ENCODE data around the gene PDE4D. TPM values are rescaled to one million over a fixed set of nuclear protein-coding genes. Genes with fewer than 3 reads are reported as not detected.

PDE4D gene
- total RNA-seq, 1 donor from 2014 or later, result 47.7 TPM

GRCh38 chr5:59500014-59500413, 393.5 kb downstream of the PDE4D start:
- H3K9me3 Mint-ChIP-seq, result no peaks in the 10 kb centered on the region
- intact Hi-C loops (cut with micrococcal nuclease), result no loop called here
- peaks cover 27% of the 10 kb centered on the region for H3K27me3 Mint-ChIP-seq
- DNase-seq, result no peak
- H3K36me3 Mint-ChIP-seq (ENCODE audit: low read depth), result no peaks in the 10 kb centered on the region
- no peaks in the 10 kb centered on the region for H3K4me1 Mint-ChIP-seq
- no peak overlapping the region for H3K4me3 Mint-ChIP-seq
- no peak overlapping the region for H3K27ac Mint-ChIP-seq

- no peak overlapping the region for H3K4me3 Mint-ChIP-seq
- intact Hi-C loops (cut with micrococcal nuclease), result loop anchor here (2.0 kb wide), 2 partner anchors 106 to 308 kb away; no protein-coding TSS in a partner anchor
- no peaks in the 10 kb centered on the region for H3K4me1 Mint-ChIP-seq
- H3K9me3 Mint-ChIP-seq, result no peaks in the 10 kb centered on the region
- peak overlapping the region; percentile 18 for H3K27ac Mint-ChIP-seq
- H3K27me3 Mint-ChIP-seq, result peaks cover 32% of the 10 kb centered on the region
- no peaks in the 10 kb centered on the region for H3K36me3 Mint-ChIP-seq (ENCODE audit: low read depth)
- DNase-seq, result no peak
These were observed 396.3 kb downstream of the PDE4D start for GRCh38 chr5:59497207-59497606.

DNA sequence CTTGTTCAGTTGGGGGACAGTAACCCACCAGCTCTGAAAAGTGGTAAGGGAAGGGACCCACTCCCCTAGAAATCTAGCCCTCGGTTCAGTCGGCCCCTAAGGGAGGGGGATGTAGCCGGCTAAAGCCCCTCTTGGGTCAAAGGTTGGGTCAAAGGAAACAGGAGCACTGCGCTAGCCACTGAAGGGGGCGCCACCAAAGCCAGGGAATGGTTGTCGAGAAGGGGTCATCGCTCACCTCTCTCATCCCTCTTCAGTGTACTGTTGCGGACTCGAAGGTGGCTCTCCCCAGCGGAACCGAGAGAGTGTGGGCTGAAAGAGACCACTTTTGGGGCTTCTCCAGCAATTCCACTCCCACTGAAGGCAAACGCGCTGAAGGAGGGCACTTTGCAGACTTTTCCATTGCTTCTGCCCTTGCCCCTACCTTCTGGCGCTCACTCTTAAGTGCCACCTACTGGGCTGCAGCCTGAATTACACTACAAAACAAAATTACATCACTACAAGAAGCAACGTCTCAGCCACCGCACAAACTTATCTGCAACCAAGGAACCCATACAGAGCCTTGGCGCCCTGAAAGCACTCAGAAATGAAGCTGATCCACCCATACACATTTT, 396.9 kb downstream of the PDE4D start:
- H3K4me1 Mint-ChIP-seq, result no peaks in the 10 kb centered on the region
- DNase-seq, result peak; percentile 66
- H3K36me3 Mint-ChIP-seq (ENCODE audit: low read depth), result no peaks in the 10 kb centered on the region
- peaks cover 29% of the 10 kb centered on the region for H3K27me3 Mint-ChIP-seq
- intact Hi-C loops (cut with micrococcal nuclease), result loop anchor here (2.0 kb wide), 2 partner anchors 106 to 308 kb away; no protein-coding TSS in a partner anchor
- peak overlapping the region; percentile 18 for H3K27ac Mint-ChIP-seq
- no peaks in the 10 kb centered on the region for H3K9me3 Mint-ChIP-seq
- H3K4me3 Mint-ChIP-seq, result no peak overlapping the region

DNA sequence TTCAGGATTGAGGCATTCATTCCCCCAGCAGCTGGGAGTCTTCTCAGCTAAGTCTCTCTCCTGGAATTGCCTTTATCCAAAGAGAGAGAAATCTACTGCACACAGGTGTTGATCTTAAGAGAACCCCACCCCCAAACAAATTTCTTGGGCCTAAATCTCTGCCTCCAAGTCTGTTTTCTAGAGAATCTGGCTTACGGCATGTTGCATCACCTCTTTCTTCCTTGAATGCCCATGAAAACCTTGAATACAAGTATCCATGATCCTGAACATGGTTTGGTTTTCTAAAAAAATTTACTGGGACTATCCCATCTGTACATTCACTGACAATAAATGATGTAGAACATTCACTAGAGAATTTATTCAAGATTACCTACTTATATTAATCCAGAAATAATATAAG, 401.6 kb downstream of the PDE4D start:
- no peak for DNase-seq
- Mint-ChIP-seq H3K9me3 (no peaks in the 10 kb centered on the region), H3K27me3 (peaks cover 11% of the 10 kb centered on the region)

GRCh38 chr5:59489551-59489950, 404.0 kb downstream of the PDE4D start:
- no peaks in the 10 kb centered on the region for H3K9me3 Mint-ChIP-seq
- H3K27me3 Mint-ChIP-seq, result peaks cover 7% of the 10 kb centered on the region
- H3K27ac Mint-ChIP-seq, result no peak overlapping the region
- H3K36me3 Mint-ChIP-seq (ENCODE audit: low read depth), result no peaks in the 10 kb centered on the region
- H3K4me1 Mint-ChIP-seq, result peaks cover under 1% of the 10 kb centered on the region
- intact Hi-C loops (cut with micrococcal nuclease), result loop anchor here (10.0 kb wide), 1 partner anchor 275 kb away; no protein-coding TSS in a partner anchor
- DNase-seq, result no peak
- no peak overlapping the region for H3K4me3 Mint-ChIP-seq

More for the DNA sequence above, 401.6 kb downstream of the PDE4D start:
- Mint-ChIP-seq H3K4me1 (no peaks in the 10 kb centered on the region), H3K36me3 (ENCODE audit: low read depth) (no peaks in the 10 kb centered on the region), H3K27ac (no peak overlapping the region), H3K4me3 (no peak overlapping the region)
- intact Hi-C loops (cut with micrococcal nuclease), result no loop called here

- DNase-seq, result no peak
- peaks cover 7% of the 10 kb centered on the region for H3K27me3 Mint-ChIP-seq
- no peaks in the 10 kb centered on the region for H3K9me3 Mint-ChIP-seq
- H3K36me3 Mint-ChIP-seq (ENCODE audit: low read depth), result no peaks in the 10 kb centered on the region
- H3K4me1 Mint-ChIP-seq, result peaks cover 7% of the 10 kb centered on the region
- no peak overlapping the region for H3K27ac Mint-ChIP-seq
- intact Hi-C loops (cut with micrococcal nuclease), result loop anchor here (10.0 kb wide), 1 partner anchor 277 kb away; no protein-coding TSS in a partner anchor
- H3K4me3 Mint-ChIP-seq, result no peak overlapping the region
These were observed 405.5 kb downstream of the PDE4D start for GRCh38 chr5:59487772-59488729.

GRCh38 chr5:59487068-59487686, 406.3 kb downstream of the PDE4D start:
- Mint-ChIP-seq H3K27me3 (peaks cover 5% of the 10 kb centered on the region), H3K4me3 (no peak overlapping the region), H3K27ac (no peak overlapping the region), H3K9me3 (no peaks in the 10 kb centered on the region), H3K36me3 (ENCODE audit: low read depth) (no peaks in the 10 kb centered on the region), H3K4me1 (peaks cover 7% of the 10 kb centered on the region)
- DNase-seq, result no peak
- intact Hi-C loops (cut with micrococcal nuclease), result loop anchor here (10.0 kb wide), 1 partner anchor 278 kb away; no protein-coding TSS in a partner anchor

DNA sequence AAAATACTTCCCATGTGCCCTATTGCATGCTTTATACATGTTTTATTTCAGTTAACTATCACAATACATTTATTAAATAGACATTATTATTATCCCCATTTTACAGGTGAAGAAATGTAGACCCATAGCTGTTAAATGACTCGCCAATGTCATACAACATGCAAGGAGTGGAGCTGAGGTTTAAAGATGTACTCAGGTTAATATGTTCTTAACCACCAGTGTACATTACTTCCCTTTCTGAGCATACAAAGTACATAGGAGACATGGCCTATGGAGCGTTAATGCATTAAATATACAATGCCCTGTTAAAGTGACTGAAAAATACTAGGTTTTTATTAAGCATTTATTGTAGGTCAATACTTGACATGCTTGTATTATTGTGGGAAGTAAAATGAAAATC, 407.0 kb downstream of the PDE4D start:
- H3K27ac Mint-ChIP-seq, result no peak overlapping the region
- peaks cover 5% of the 10 kb centered on the region for H3K27me3 Mint-ChIP-seq
- intact Hi-C loops (cut with micrococcal nuclease), result loop anchor here (10.0 kb wide), 1 partner anchor 278 kb away; no protein-coding TSS in a partner anchor
- peaks cover 7% of the 10 kb centered on the region for H3K4me1 Mint-ChIP-seq
- H3K4me3 Mint-ChIP-seq, result no peak overlapping the region
- no peak for DNase-seq
- H3K36me3 Mint-ChIP-seq (ENCODE audit: low read depth), result no peaks in the 10 kb centered on the region
- H3K9me3 Mint-ChIP-seq, result no peaks in the 10 kb centered on the region

GRCh38 chr5:59485629-59486439, 407.7 kb downstream of the PDE4D start:
- intact Hi-C loops (cut with micrococcal nuclease), result loop anchor here (2.0 to 10.0 kb wide), 2 partner anchors 105 to 279 kb away; no protein-coding TSS in a partner anchor
- Mint-ChIP-seq H3K27me3 (peaks cover 5% of the 10 kb centered on the region), H3K9me3 (no peaks in the 10 kb centered on the region), H3K4me1 (peaks cover 7% of the 10 kb centered on the region), H3K4me3 (no peak overlapping the region), H3K27ac (no peak overlapping the region), H3K36me3 (ENCODE audit: low read depth) (no peaks in the 10 kb centered on the region)
- DNase-seq, result no peak

DNA sequence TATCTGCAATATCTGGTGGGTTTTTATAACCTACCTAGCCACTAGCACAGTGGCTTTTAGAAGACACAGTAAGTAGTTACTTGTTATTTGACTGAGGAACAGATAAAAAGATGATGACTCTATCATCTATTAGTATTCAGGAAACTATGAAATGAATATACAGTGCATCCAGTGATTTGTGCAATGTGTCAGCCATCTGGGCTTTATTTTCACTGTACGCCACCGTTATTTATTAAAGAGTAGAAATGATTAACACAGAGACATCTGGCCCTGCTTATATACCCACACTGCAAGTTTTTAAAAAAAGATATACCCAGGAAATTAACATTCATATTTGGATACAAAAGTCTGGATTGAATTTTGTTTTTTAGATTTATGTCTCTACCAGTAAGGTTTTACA, 408.4 kb downstream of the PDE4D start:
- H3K4me3 Mint-ChIP-seq, result no peak overlapping the region
- H3K27ac Mint-ChIP-seq, result no peak overlapping the region
- intact Hi-C loops (cut with micrococcal nuclease), result loop anchor here (2.0 to 10.0 kb wide), 2 partner anchors 106 to 280 kb away; no protein-coding TSS in a partner anchor
- H3K27me3 Mint-ChIP-seq, result peaks cover 6% of the 10 kb centered on the region
- H3K4me1 Mint-ChIP-seq, result peaks cover 7% of the 10 kb centered on the region
- DNase-seq, result no peak
- no peaks in the 10 kb centered on the region for H3K36me3 Mint-ChIP-seq (ENCODE audit: low read depth)
- H3K9me3 Mint-ChIP-seq, result no peaks in the 10 kb centered on the region

DNA sequence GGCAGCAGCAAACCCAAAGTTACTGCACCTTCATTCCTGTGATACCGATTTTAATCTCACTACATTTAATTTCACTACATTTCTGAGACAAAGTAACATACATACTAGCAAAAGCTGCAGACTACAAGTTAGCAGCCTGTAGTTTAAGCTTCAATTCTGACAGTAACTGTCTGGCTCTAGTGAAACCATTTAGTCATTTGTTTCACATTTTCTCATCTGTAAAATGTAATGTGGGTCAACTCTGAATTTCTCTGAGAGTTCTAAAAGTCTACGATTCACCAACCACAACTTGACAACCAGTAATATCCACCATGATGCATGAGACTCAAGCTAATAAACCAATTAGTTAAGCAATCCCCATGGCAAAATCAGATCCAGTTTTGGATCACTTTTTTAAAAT, 408.9 kb downstream of the PDE4D start:
- H3K36me3 Mint-ChIP-seq (ENCODE audit: low read depth), result no peaks in the 10 kb centered on the region
- intact Hi-C loops (cut with micrococcal nuclease), result loop anchor here (2.0 to 10.0 kb wide), 3 partner anchors 102 to 280 kb away; no protein-coding TSS in a partner anchor
- no peak overlapping the region for H3K27ac Mint-ChIP-seq
- H3K27me3 Mint-ChIP-seq, result peaks cover 6% of the 10 kb centered on the region
- H3K4me1 Mint-ChIP-seq, result peaks cover 7% of the 10 kb centered on the region
- no peak for DNase-seq
- no peaks in the 10 kb centered on the region for H3K9me3 Mint-ChIP-seq
- H3K4me3 Mint-ChIP-seq, result peak overlapping the region; percentile 1

GRCh38 chr5:59483971-59484472, 409.5 kb downstream of the PDE4D start:
- no peak overlapping the region for H3K27ac Mint-ChIP-seq
- DNase-seq, result no peak
- peaks cover 7% of the 10 kb centered on the region for H3K4me1 Mint-ChIP-seq
- H3K4me3 Mint-ChIP-seq, result peak overlapping the region; percentile 1
- H3K36me3 Mint-ChIP-seq (ENCODE audit: low read depth), result no peaks in the 10 kb centered on the region
- H3K9me3 Mint-ChIP-seq, result no peaks in the 10 kb centered on the region
- intact Hi-C loops (cut with micrococcal nuclease), result loop anchor here (2.0 to 10.0 kb wide), 3 partner anchors 102 to 281 kb away; no protein-coding TSS in a partner anchor
- H3K27me3 Mint-ChIP-seq, result peaks cover 6% of the 10 kb centered on the region

DNA sequence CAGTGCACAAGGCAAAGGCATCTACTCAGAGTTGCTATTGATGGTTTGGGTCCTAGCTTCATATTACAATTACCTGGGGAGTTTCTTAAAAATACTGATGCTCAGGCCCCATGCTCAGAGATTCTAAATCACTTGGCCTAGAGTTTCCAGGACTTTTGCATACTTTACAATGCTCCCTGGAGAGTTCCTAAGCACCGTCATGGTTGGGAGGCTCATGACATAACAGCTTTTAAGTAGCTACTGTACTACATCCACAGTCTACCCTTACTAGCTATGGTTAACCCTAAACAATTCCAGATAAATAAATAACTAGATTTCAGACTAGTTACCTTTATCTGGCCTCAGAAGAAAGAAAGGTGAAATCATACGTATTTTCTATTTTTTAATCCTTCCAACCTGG, 414.4 kb downstream of the PDE4D start:
- Mint-ChIP-seq H3K27ac (no peak overlapping the region), H3K9me3 (no peaks in the 10 kb centered on the region), H3K4me1 (peaks cover 2% of the 10 kb centered on the region), H3K4me3 (no peak overlapping the region), H3K36me3 (ENCODE audit: low read depth) (no peaks in the 10 kb centered on the region), H3K27me3 (peaks cover 5% of the 10 kb centered on the region)
- DNase-seq, result no peak
- intact Hi-C loops (cut with micrococcal nuclease), result no loop called here

Measured in activated CD4-positive, alpha-beta T cell treated with anti-CD3 and anti-CD28 coated beads, Interleukin-2, amount 10 ng/mL, durations not matched to agents 24 days and 14 days (primary cell).